GM18909 (cell line): Measurements from ENCODE around the gene LTBP4.
"Not testable (repeated sequence)": the region's sequence is repeated elsewhere in the genome, so short reads cannot be mapped to it uniquely, and the experiment has no call there.

Source experiments
- ATAC-seq: cut with Tn5 transposase; IDR thresholded peaks from one replicate; pipeline ENCODE4 v1.9.1; 2021; ENCODE audit warnings: mild to moderate bottlenecking; ENCODE audit not compliant: unreplicated experiment, poor library complexity

Gene LTBP4

DNA sequence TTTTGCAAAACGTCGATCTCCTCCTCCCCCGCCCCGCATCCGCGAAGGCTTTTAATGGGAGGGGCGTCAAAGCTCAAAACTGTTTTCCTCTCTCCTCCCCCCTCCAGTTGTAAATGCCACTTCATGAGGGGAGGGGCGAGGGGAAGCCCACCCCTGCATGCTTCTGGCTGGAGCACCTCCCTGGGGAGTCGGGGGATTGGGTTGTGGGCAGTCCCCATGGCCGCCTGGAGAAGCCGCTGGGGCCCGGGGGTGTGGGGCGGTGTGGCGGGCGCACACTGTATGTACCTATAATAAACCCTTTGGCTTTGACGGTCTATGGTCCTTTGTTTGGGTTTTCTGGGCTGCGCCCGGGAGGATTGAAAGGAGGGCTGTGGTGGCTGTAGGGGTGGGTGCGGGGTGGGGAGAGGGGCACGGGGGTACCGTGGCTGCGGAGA lies 25.0 kb upstream of the LTBP4 start:
- ATAC-seq = peak; percentile 19

- ATAC-seq = peak; percentile 95
These were observed 24.4 kb upstream of the LTBP4 start, which contains the start of gene SHKBP1 for GRCh38 chr19:40576585-40577451. SHKBP1 (plus strand) TSS chr19:40576873; CDS start chr19:40576900, 27 bp downstream.

GRCh38 chr19:40578442-40578908 lies 22.7 kb upstream of the LTBP4 start:
- ATAC-seq = no peak

DNA sequence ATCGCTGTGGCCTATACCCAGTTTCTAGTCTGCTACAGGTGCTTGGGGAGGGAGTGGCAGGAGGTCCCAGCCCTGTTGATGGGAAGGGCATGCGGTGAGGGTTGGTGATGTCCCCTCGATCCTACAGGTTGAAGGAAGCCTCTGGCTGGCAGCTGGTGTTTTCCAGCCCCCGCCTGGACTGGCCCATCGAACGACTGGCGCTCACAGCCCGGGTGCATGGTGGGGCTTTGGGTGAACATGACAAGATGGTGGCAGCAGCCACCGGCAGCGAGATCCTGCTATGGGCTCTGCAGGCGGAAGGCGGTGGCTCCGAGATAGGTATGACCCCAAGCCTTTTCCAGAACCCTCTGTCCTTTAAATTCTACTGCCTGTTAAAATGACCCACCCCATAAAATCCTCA lies 20.6 kb upstream of the LTBP4 start:
- ATAC-seq = no peak

DNA sequence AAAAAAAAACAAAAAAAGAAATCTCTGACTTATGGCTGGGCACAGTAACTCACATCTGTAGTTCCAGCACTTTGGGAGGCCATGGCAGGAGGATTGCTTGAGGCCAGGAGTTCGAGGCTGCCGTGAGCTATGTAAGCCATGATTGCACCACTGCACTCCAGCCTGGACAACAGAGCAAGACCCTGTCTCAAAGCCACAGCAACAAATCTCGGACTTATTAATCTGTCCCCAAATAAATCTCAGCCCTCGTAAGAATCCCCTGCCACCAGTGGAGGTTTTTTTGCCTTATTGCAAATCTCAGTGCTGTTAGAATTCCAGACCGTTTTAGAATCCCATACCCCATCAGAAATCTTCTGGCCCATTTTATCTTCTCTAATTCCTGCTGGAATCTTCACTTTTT lies 19.6 kb upstream of the LTBP4 start:
- ATAC-seq = no peak

DNA sequence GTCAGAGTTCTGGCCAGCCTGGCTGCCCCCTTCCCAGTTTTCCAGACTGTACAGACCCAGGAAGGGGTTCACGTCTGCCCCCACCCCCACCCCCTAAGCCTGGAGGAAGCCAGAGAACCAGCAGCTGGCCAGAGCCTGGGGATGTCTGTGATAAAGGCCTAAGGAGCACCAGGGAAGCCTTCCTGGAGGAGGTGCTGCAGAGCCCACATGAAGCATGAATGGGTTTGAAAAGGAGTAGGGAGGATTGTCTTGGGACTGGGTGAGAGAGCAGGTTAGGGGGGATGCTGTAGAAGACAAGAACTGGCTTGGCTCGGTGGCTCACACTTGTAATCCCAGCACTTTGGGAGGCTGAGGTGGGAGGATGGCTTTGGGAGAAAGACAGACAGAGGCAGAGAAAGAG lies 18.7 kb upstream of the LTBP4 start:
- no peak for ATAC-seq

DNA sequence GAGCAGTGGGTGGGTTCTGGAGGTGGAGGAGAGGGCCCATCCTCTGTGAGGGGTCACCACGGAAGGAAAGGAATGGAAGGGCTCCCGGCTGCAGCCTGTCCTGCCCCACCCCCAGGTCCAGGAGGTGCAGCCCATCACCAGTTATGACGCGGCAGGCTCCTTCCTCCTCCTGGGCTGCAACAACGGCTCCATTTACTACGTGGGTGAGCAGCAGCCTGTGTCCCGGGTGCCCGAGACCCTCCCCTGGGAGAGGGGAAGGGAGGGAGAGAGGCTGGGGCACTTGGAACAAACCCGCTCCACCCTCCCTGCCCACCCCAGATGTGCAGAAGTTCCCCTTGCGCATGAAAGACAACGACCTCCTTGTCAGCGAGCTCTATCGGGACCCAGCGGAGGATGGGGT lies 17.9 kb upstream of the LTBP4 start:
- ATAC-seq = no peak

DNA sequence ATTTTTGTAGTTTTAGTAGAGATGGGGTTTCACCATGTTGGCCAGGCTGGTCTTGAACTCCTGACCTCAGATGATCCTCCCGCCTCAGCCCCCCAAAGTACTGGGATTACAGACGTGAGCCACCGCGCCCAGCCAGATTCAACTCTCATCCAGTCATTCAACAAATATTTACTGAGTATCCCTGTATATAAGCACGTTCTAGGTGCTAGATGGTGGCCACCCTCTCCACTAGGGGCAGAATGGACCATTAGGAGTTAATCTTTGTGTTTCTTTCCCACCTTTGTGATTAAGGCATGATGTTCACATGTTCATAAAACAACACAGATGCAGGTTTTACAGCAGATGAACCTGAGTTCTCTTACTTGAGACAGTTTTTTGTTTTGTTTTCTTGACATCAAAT lies 17.2 kb upstream of the LTBP4 start:
- no peak for ATAC-seq

DNA sequence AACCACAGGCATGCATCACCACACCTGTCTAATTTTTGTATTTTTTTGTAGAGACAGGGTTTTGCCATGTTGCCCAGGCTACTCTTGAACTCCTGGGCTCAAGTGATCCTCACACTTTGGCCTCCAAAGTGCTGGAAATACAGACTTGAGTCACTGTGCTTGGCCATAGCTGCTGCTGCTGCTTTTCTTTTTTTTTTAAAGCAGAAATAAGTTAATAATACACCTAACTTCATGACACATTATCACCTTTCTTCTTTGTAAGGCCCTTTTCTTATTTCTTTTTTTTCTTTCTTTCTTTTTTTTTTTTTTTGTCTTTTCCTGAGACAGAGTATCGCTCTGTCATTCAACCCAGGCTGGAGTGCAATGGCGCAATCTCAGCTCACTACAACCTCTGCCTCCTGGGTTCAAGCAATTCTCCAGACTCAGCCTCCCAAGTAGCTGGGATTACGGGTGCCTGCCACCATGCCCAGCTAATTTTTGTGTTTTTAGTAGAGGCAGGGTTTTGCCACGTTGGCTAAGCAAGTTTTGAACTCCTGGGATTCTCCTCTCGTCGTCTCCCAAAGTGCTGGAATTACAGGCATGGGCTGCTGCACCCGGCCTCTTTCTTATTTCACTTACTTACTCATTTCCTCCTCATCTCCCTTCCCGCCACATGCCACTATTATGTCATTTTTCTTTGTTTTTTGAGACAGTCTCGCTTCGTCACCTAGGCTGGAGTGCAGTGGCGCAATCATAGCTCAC lies 15.8 kb upstream of the LTBP4 start:
- no peak for ATAC-seq

GRCh38 chr19:40585982-40586422 lies 15.2 kb upstream of the LTBP4 start:
- ATAC-seq = no peak

DNA sequence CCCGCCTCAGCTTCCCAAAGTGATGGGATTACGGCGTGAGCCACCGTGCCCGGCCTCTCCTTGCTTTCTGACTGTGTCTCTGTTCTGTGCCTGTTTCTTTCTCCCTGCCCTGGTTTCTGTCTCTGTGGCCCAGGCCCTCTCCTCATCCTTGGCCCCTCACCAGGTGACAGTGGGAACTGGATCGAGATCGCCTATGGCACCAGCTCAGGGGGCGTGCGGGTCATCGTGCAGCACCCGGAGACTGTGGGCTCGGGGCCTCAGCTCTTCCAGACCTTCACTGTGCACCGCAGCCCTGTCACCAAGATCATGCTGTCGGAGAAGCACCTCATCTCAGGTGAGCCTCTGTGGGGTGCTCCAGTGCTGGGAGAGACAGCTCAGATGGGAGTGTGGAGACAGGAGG lies 14.6 kb upstream of the LTBP4 start:
- ATAC-seq = no peak

DNA sequence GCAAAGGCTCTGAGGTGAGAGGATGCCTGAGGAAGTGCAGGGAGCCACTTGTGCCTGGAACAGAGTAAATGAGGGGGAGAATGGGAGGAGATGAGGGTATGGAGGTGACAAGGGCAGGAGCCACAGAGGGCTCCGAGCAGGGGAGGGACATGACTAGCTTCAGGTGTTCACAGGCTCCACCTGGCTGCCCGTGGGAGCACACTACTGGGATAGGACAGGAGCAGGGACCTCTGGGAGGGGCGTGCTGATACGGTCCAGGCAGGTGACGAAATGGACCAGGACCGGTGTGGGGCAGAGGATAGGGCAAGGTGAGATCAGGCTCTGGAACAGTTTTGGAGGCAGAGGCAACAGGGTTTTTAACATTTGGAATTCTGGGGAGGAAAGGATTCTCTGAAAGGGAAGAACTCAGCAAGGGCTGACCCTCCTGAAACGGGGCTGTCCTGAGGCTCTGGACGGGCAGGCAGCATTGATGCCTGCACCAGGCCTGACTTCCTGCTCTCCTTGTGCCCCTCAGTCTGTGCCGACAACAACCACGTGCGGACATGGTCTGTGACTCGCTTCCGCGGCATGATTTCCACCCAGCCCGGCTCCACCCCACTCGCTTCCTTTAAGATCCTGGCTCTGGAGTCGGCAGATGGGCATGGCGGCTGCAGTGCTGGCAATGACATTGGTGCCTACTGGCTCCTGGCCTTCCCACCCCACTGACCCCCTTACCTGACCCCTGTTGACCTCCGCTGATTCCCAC lies 12.9 kb upstream of the LTBP4 start:
- ATAC-seq = no peak

DNA sequence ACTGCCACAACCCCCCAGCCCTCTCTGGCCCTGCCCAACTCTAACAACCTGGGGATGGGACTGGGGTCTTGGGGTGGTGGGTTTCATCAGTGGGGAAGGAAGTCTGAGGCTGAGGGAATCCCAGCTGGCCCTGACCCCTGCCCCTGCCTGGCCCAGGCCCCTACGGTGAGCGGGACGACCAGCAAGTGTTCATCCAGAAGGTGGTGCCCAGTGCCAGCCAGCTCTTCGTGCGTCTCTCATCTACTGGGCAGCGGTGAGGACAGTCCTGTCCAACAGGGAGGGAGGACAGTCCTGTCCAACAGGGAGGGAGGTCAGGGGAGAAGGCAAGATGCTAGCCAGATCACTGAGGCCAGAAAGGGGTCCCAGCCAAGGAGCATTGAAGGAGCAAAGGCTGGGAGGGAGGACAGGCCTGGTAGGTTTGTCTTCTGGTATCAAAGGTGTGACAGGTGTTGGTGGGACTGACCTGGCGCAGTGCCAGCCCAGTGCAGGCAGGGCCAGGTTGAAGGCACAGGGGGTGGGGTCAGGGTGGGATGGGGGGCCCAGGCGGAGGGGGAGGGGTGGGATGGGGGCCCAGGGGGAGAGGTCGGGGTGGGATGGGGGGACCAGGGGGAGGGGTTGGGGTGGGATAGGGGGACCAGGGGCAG lies 12.1 kb upstream of the LTBP4 start:
- ATAC-seq = no peak

GRCh38 chr19:40589591-40590429 lies 11.4 kb upstream of the LTBP4 start:
- ATAC-seq = no peak

- ATAC-seq = no peak
These were observed 10.5 kb upstream of the LTBP4 start for GRCh38 chr19:40590464-40591265.

DNA sequence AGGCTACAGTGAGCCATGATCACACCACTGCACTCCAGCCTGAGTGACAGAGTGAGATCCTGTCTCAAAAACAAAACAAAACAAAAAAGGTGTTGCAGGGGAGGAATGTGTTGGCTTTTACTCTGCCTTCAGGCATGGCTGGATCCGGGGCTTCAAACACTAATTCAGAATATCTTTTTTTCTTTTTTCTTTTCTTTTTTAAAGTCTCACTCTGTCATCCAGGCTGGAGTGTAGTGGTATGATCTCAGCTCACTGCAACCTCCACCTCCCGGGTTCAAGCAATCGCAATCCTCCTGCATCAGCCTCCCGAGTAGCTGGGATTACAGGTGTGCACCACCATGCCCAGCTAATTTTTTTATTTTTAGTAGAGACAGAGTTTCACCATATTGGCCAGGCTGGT lies 9.4 kb upstream of the LTBP4 start:
- not testable (repeated sequence) for ATAC-seq

GRCh38 chr19:40592170-40592569 lies 9.0 kb upstream of the LTBP4 start:
- no peak for ATAC-seq

- ATAC-seq = no peak
These were observed 6.9 kb upstream of the LTBP4 start for GRCh38 chr19:40594255-40594654.
